ENCODE measurements around the gene MYO3B.

- TF ChIP-seq RAD21 (IDR thresholded peaks at IDR 0.05; ENCODE audit: low read depth) (no peak), REST (IDR thresholded peaks at IDR 0.05; ENCODE audit: low read depth) (no peak)
These were observed 408.7 kb downstream of the MYO3B start for GRCh38 chr2:170586571-170587095.
